ENCODE data around the gene COL28A1. TPM values are rescaled to one million over a fixed set of nuclear protein-coding genes. Genes with fewer than 3 reads are reported as not detected.

COL28A1 gene
- total RNA-seq, 4 donors from 2014 or later = 0.60 to 4.4 (median 4.1) TPM

GRCh38 chr7:7529328-7529727 is 6.3 kb downstream of the COL28A1 start:
- Histone ChIP-seq H3K4me3 (no peak overlapping the region), H3K4me1 (no peaks in the 10 kb centered on the region), H3K27ac (no peak overlapping the region), H3K36me3 (no peaks in the 10 kb centered on the region), H3K27me3 (no peaks in the 10 kb centered on the region), H3K9me3 (no peaks in the 10 kb centered on the region)
- intact Hi-C loops (cut with DNase I; ENCODE audit: low total_unique reads) (no loop called here), in situ Hi-C loops (cut with MboI; ENCODE audit: low pct_ligation_motif_present in 1 of 4, low pct_unique_long_range_greater_than_20kb in 1 of 4, low sequenced_read_pairs in 3 of 4) (no loop called here)
- no peak for DNase-seq
- WGBS, 2 donors (ENCODE audit: low coverage in 1 of 2) = 40 to 70% methylated on average over 1 to 4 of the region's 4 CpGs
- TF ChIP-seq POLR2AphosphoS5 (IDR thresholded peaks at IDR 0.05) (no peak), EP300 (IDR thresholded peaks at IDR 0.05; ENCODE audit: low read depth) (no peak), CTCF (IDR thresholded peaks at IDR 0.05) (no peak)

- intact Hi-C loops (cut with DNase I; ENCODE audit: low total_unique reads) = no loop called here
- in situ Hi-C loops (cut with MboI; ENCODE audit: low pct_ligation_motif_present in 1 of 4, low pct_unique_long_range_greater_than_20kb in 1 of 4, low sequenced_read_pairs in 3 of 4) = no loop called here
- Histone ChIP-seq H3K27ac (no peak overlapping the region), H3K36me3 (no peaks in the 10 kb centered on the region), H3K27me3 (no peaks in the 10 kb centered on the region), H3K9me3 (no peaks in the 10 kb centered on the region), H3K4me3 (no peak overlapping the region), H3K4me1 (no peaks in the 10 kb centered on the region)
- DNase-seq = no peak
- TF ChIP-seq EP300 (IDR thresholded peaks at IDR 0.05; ENCODE audit: low read depth) (no peak), POLR2AphosphoS5 (IDR thresholded peaks at IDR 0.05) (no peak), CTCF (IDR thresholded peaks at IDR 0.05) (no peak), POLR2A (IDR thresholded peaks at IDR 0.05) (no peak)
- WGBS, 2 donors (ENCODE audit: low coverage in 1 of 2) = 83 to 91% methylated on average over 3 of the region's 3 CpGs
These were observed 8.6 kb downstream of the COL28A1 start for GRCh38 chr7:7527047-7527446.

- in situ Hi-C loops (cut with MboI; ENCODE audit: low pct_ligation_motif_present in 1 of 4, low pct_unique_long_range_greater_than_20kb in 1 of 4, low sequenced_read_pairs in 3 of 4) = no loop called here
- WGBS, 2 donors (ENCODE audit: low coverage in 1 of 2) = 87 to 90% methylated on average over 2 of the region's 2 CpGs
- no peak for DNase-seq
- intact Hi-C loops (cut with DNase I; ENCODE audit: low total_unique reads) = no loop called here
- Histone ChIP-seq H3K36me3 (no peaks in the 10 kb centered on the region), H3K27me3 (no peaks in the 10 kb centered on the region), H3K4me3 (no peak overlapping the region), H3K9me3 (no peaks in the 10 kb centered on the region), H3K4me1 (no peaks in the 10 kb centered on the region), H3K27ac (no peak overlapping the region)
- TF ChIP-seq EP300 (IDR thresholded peaks at IDR 0.05; ENCODE audit: low read depth) (no peak), POLR2A (IDR thresholded peaks at IDR 0.05) (no peak), POLR2AphosphoS5 (IDR thresholded peaks at IDR 0.05) (no peak), CTCF (IDR thresholded peaks at IDR 0.05) (no peak)
These were observed 9.7 kb downstream of the COL28A1 start for GRCh38 chr7:7526006-7526405.

GRCh38 chr7:7524121-7524520 is 11.6 kb downstream of the COL28A1 start:
- WGBS, 2 donors (ENCODE audit: low coverage in 1 of 2) = 71 to 74% methylated on average over 3 of the region's 3 CpGs
- no peak for DNase-seq
- Histone ChIP-seq H3K36me3 (no peaks in the 10 kb centered on the region), H3K4me1 (no peaks in the 10 kb centered on the region), H3K27me3 (no peaks in the 10 kb centered on the region), H3K27ac (no peak overlapping the region), H3K9me3 (no peaks in the 10 kb centered on the region), H3K4me3 (no peak overlapping the region)
- intact Hi-C loops (cut with DNase I; ENCODE audit: low total_unique reads) (no loop called here), in situ Hi-C loops (cut with MboI; ENCODE audit: low pct_ligation_motif_present in 1 of 4, low pct_unique_long_range_greater_than_20kb in 1 of 4, low sequenced_read_pairs in 3 of 4) (no loop called here)
- TF ChIP-seq POLR2AphosphoS5 (IDR thresholded peaks at IDR 0.05) (no peak), CTCF (IDR thresholded peaks at IDR 0.05) (no peak)
